HK-2 (cell line): ENCODE results near the gene SEC14L3.

Experiments
- DNase-seq: peaks from one replicate; pipeline ENCODE4 v3.0.0-alpha.2; 2018; ENCODE audit not compliant: unreplicated experiment

SEC14L3 gene

DNA sequence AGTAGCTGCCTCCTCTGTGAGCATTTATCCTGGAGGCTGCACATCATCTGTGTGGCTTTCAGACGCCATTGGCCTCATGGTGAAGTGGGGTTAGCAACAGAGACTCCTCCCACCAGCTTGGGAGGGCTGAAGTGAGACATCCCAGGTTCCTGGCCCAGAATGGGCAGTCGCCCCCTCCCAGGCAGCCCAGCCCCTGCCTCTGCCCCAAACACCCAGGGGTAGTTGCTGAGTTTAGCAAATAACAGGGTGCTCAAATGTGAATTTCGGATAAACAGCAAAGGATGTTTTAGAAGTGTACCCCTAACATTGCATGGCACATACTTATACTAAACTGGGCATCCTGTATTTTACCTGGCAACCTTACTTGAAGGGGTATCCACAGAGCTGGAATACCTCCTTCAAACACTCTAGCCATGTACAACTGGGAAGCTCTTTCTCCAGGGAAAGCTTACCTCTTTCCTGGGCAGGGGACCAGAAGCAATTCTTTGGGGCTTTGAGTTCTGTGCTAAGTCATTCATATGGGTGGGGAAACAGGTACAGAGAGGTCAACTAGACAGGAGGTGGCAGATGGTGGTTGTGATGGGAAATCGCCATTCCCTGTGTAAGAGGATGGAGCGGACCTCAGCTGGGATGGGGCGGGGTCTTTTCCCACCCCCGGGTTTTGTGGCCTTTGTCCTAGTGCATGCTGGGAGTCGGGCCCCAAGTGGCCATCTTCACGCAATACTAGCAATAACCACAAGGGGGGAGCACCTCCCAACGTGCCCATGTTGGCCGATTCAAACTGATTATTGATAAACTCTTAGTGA lies 27.0 kb downstream of the SEC14L3 start:
- peak; percentile 46 for DNase-seq

DNA sequence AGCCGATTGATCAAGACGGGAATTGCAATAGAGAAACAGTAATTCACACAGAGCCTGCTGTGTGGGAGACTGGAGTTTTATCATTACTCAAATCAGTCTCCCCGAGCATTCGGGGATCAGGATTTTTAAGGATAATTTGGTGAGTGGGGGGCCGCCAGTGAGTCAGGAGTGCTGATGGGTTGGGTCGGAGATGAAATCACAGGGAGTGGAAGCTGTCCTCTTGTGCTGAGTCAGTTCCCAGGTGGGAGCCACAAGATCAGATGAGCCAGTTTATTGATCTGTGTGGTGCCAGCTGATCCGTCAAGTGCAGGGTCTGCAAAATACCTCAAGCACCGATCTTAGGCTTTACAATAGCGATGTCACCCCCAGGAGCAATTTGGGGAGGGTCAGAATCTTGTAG lies 30.7 kb downstream of the SEC14L3 start:
- DNase-seq, result no peak

DNA sequence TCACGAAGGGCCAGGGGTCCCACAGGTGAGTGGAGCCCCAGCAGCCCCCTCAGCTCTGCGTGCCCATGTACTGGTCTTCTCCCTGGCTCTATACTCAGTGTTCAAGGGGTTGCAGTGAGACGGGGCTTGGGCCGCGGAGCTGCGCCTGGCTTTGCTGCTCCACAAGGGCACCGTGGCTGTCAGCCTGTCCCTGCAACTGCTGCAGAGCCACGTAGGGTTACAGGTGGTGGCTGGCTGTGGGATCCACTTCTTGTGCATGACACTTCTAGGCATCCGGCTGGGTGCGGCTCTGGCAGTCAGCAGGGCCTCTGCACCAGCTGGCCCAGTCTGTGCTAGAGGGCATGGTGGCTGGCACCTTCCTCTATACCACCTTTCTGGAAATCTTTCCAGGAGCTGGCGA lies 32.0 kb downstream of the SEC14L3 start:
- no peak for DNase-seq

DNA sequence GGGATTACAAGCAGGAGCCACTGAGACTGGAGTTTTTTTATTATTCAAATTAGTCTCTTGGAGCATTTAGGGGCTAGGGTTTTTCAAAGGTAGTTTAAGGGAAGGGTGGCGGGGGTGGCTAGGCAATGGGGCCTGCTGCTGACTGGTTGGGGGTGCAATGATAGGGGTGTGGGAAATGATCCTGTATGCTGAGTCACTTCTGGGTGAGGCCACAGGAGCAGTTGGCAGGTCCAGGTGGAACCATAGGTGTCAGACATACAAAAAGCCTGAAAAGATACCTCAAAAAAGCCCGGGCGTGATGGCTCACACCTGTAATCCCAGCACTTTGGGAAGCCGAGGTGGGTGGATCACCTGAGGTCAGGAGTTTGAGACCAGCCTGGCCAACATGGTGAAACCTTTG lies 32.6 kb downstream of the SEC14L3 start:
- DNase-seq, result no peak

DNA sequence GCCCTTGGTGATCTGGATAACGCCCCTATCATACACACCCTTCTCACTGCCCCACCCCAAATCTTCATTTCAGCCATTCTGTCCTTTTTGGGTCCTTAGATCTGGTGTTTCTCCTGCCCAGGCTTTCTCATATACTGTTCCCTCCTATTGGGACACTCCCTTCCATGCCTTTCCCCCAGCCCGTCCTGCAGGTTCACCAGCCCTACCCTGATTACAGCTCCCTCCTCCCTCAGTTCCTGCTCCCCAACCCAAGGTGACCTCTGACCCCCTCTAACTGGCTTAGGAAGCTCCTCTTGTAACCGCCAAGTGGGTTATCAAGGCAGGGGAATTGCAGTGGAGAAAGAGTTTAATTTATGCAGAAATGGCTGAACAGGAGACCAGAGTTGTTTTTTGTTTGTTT lies 33.3 kb downstream of the SEC14L3 start:
- DNase-seq, result no peak

DNA sequence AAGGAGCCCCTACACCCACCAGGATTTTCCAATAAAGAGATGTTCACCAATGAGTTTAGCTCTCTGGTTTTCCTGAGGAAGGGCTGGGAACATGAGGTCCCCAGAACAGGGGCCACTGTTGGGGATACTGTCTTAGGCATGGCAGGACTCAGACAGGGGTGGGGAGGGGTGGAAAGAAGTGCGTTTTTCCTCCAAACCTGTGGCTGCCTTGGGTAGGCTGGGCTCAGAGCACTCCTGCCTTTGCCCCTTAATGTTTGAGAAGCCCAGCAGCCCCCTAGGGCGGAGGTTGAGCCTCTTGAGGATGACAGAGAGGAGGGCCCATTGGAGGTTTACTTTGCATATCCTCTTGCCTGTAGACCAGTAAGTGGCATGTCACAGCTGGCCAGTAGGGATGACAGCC lies 35.6 kb downstream of the SEC14L3 start:
- DNase-seq, result no peak

DNA sequence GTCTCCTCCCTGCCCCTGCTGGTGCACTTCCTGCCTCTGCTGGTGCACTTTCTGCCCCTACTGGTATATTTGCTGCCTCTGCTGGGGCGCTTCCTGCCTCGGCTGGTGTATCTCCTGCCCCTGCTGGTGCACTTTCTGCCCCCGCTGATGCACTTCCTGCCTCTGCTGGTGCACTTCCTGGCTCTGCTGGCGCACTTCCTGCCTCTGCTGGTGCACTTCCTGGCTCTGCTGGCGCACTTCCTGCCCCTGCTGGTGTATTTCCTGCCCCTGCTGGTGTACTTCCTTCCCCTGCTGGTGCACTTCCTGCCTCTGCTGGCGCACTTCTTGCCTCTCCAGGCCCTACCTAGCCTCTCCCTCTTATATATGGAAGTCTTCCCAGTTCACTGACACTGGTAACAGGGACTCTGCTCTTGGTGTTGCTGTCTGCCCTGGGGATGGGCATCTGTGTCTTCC lies 36.1 kb downstream of the SEC14L3 start:
- no peak for DNase-seq

DNA sequence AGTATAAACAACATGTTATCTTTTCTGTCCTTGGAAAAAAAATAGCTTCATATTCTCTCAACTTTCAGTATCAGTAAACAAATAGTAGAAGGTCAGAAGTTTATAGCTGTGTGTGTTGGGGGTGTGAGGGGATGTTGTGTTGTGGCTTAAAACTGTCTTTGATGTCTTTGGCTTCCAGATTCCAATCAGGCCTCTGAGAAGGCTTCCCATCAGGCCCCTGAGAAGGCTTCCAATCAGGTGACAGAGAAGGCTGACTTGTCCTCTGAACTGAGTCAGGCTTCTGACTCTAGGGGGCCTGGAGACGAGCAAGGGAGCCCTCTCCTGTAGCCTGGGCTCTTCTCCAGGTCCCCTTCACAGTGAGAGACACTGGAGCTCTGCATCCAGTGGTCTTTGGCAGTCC lies 37.0 kb downstream of the SEC14L3 start:
- DNase-seq, result no peak

DNA sequence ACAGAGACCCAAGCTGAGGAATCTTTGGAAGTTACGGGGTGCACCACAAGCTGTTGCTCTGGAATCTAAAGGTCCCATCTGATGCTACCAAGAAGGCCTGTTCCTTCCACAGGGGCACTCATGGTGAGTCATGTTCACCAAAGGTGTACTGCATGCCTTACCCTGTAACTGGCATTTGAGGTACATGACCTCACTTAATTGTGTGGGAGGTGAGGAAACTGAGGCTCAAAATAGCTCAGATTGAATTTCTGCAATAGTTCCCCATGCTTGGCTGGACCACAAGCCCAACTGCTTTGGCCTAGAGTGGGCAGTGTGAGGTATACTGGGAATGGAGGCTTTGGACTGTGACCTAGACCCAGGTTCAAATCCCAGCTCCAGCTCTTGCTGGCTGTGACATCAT lies 38.0 kb downstream of the SEC14L3 start:
- DNase-seq, result no peak

DNA sequence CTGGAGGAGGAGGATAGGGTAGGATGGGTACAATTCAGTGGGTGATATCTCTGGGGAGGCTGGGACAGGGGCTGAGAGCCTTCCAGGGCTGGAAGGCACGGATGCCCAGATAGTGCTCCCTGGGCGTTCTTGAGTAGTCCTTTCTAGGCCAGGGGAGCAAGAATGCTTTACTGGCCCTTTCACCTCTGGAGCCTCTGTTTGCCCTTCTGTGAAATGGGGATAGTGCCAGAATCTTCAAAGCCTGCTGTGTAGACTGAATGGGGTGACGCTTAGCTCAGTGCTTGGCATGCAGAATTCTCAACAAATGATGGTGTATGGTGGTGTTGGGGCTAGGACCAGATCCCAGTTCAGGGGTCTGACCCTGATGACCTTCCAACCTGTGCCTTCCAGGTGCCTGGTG lies 38.6 kb downstream of the SEC14L3 start:
- no peak for DNase-seq

DNA sequence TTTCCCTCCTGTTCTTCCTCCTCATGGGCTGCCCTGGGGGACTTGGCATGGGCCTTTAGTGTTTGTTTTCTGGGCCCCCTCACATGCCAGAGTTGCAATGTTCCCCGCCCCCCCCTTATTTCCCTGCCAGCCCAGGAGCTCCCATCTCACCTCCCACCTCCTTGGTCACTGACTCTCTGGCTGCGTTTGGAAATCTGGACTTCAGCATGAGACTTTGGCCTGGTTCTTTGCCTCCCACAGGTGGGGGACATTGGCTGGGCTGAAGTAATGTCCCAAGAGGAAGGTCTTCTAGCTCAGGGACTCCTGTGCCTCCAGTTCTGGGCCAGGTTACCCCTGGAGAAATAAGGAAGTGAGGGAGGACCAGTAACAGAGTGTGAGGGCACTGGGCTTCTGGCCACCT lies 39.3 kb downstream of the SEC14L3 start:
- no peak for DNase-seq

DNA sequence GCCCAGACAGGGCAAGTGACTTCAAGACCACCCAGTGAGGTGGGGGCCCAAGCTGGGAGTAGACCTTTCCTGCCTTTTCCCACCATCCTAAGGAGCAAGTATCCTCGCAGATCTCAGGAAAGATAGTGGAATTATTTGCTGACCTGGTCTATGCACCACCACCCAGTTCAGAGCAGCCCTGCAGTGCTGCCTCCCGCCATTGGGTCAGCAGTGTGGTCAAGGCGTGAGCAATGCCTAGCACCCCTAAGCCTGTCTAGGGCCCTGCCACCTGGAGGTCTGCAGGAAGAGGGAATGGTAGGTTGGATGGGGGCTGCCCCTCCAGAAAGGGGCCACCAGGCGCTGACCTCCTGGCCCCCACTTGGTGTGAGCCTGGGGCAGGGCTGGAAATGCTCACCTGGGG lies 39.7 kb downstream of the SEC14L3 start:
- no peak for DNase-seq

DNA sequence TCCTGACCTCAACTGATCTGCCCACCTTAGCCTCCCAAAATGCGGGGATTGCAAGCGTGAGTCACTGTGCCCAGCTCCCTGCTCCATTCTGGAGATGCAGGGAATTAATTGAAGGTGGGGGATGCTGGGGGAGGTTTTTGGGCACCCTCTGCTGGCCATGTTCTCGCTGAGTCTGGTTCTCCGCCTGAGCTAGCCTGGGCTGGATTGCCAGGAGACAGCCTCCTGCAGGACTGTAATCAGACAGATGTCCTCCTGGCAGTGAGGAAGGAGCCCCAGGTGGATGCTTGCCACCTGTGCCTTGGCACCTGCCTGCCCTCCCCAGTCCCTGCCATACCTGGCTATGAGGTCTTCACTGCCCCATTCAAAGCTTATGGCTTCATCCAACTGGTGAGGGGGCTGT lies 40.9 kb downstream of the SEC14L3 start:
- no peak for DNase-seq

DNA sequence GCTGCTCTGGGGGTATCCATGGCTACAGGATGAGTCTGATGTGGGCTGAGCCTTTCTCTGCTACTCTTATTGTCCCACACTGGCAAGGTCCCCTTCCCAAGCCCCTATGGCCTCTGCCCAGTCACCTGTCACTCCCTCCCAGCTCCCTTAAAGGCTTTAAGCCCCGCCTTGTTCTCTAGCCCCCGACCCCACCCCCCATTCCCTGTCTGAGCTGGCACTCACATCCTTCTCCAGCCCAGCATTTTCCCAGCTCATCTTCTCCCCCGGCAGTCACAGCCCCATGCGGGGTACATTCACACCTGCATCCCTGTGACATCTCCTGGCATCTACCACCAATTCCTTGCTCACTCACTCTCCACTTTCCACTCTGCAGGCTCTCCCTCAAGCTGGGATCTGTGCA lies 41.9 kb downstream of the SEC14L3 start:
- DNase-seq, result no peak

DNA sequence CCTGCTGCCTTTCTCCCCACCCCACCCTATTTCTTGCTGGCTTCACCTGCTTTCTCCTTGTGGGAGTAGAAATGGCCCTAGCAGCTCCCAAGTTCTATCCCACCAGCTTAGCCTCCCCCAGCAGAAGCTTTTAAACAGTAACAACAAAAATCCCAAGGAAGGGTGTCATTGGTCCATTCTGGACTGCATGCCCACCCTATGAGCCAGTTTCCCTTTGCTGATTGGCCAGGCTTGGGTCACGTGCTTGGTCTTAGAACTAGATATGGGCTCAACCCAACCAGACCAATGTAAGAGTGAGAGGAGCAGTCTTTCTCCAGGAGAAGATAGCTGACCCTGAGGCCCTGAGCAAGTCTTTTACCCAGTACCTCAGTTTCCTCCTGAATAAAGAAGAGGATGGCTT lies 43.9 kb downstream of the SEC14L3 start:
- DNase-seq, result no peak

DNA sequence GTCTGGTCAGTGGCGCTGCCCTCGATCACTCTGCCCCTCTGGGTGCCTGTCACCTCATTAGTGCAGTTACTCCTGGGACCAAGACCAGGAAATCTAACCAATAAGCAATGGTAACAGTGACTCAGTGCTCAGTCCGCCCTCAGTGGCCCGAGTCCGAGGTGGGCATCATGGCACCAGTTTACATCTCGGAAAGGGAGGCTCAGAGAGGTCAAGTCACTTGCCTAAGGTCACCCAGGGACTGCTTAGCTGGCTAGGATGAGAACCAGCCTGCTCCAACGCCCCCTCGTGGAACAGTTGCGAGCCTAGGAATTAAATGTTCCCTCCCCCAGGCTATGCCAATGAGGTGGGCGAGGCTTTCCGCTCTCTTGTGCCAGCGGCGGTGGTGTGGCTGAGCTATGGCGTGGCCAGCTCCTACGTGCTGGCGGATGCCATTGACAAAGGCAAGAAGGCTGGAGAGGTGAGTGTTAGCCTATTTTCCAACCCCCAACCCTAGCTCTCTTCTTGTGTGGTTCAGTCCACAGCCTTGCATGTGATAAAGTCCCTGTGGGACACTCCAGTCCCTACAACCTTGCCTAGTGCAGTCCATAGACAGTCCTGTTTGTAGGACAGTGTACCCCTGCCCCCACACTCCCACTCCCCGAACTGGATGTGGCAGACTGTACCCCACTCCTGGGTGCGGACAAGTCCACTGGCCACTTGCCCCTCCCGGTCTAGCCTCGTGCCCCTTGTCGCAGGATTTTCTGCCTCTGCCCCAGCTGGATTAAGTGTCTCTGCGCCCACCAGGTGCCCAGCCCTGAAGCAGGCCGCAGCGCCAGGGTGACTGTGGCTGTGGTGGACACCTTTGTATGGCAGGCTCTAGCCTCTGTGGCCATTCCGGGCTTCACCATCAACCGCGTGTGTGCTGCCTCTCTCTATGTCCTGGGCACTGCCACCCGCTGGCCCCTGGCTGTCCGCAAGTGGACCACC lies 45.1 kb downstream of the SEC14L3 start:
- peak; percentile 69 for DNase-seq

DNA sequence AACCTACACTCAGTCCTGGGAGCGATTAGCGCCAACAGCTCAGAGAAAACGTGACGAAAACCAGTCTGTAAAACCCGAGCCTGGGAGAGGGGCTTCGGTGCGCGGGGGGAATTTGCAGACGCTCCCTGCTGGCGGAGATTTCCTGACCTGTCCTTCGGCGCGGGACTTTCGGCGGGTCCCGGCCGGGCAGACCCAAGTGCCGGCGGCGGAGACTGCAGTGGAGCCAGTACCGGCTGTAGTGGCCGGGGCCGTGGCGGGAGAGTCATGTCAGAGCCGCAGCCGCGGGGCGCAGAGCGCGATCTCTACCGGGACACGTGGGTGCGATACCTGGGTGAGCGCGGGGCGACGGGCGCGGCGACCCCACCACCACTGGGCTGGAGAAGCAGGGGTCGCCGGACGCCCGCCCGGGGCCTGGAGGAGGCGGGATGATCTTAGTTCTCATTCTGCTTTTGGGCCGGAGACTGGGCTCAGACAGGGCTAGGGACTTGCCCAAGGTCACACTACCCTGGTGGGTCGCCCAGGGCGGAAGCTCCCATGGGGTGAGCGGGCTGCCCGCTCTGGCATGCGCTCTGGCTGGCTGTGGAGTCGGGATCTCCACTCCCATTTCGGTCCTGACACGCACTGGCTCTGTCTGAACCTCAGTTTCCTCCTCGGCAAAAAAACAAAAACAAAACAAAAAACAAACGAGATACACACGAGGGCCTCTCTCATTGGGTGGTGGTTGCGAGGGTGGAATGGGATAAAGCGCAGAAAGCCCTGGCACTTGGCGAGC lies 46.0 kb downstream of the SEC14L3 start, which contains the start of gene MTFP1:
MTFP1 (plus strand) TSS at position 153 of the 772 bp plus-strand sequence; CDS start at position 265, 112 bp downstream.
- DNase-seq, result peak; percentile 69

DNA sequence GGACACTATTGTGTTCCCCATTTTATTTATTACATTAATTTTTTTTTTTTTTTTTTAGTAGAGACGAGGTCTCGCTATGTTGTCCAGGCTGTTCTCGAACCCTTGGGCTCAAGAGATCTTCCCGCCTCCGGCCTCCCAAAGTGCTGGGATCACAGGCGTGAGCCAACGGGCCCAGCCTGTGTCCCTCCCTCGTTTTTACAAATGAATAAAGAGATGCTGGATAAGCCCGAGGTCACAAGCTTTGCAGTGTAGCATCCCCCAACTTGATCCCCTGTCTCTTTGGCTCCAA lies 46.5 kb downstream of the SEC14L3 start:
- DNase-seq, result no peak

DNA sequence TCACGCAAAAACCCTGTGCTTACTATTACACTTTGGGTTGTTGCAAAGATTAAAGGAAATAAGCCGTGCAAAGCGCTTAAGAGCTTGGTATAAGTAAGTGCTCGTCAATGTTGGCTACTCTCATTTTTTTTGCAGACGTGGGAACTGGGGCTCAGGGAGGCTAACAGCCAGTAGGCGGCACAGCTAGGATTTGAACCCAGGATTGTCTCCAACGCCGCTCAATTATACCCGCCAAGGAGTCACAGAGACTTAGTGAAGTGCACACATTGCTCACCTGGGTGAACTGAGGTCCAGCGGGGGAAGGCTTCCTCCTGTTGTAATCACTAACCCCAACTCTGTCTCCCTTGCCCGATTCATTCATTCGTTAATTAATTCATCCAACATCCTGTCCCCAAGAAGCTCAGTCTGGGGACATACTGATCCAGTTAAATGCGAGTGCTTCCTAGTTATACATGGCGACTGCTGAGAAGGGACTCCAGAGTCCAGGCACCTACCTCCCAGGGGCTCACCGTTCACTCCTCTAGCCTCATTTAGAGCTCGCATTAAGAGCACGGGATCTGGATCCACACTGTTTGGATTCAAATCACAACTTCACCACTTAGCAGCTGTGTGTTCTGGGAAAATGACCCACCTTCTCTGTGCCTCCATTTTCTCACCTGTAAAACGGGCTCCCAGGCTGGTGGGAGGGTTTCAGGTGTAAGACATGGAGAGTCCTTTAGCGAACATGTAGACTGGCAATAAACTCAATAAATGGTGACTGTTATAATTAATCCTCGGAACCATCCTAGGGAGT lies 47.1 kb downstream of the SEC14L3 start:
- DNase-seq, result peak; percentile 49

DNA sequence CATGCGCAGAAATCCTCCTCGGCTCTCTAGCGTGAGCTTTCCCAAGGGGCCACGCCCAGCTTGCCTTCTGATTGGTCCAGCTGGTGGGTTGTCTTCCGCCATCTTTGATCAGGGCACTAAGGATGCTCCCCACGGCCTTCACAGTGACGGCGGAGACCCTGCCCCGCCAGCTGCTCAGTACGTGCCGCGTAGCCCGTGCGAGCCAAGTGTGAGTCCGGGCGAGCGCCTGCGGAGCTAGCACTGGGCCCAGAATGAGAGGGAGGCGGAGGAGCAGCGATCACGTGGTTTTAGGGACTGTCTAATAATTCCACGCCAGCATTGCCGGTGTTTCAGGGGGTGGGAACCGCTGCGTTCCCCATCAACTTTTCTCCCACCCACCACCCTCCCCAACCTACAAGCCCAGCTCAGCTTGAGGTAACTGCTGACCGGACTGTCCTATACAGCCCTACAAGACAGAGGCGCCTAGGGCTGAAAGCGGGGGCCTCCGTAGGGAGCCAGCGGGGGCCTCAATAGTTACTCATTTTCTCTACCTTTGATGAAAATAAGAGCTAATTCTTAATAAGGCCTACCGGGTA lies 47.8 kb downstream of the SEC14L3 start:
- peak; percentile 98 for DNase-seq
